ENCODE results near the gene TTC12.

Gene TTC12

DNA sequence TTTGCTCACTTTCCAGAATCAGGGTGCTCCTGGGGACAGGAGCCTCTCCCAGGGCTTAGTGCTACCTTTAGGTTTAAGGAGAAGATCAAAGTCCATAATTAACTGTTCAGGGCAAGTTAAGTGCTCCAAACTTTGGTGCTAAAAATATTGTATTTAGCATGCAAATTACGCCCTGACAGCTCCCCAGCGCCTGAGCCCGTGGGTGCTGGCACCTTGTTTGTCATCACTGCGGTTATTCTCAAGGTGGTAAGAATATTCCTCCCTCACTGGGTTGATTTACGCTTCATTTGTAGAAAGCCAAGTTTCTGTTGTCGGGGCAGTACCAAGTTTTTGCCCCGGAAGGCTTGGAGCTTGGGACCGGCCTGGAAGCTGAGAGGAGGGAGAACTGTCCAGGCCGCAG is 94.5 kb downstream of the TTC12 start:
- Histone ChIP-seq H3K27ac (ENCODE audit: poor library complexity, severe bottlenecking) (no peak overlapping the region), H3K4me3 (ENCODE audit: severe bottlenecking) (no peak overlapping the region), H3K27me3 (ENCODE audit: insufficient read depth, poor library complexity, severe bottlenecking) (no peaks in the 10 kb centered on the region), H3K9me3 (ENCODE audit: severe bottlenecking) (no peaks in the 10 kb centered on the region), H3K4me1 (ENCODE audit: insufficient read depth, poor library complexity, severe bottlenecking) (peaks cover 6% of the 10 kb centered on the region), H3K36me3 (ENCODE audit: low read depth) (no peaks in the 10 kb centered on the region)
- no peak for TF ChIP-seq CTCF (IDR thresholded peaks at IDR 0.05; ENCODE audit: poor library complexity, severe bottlenecking)
- ATAC-seq (ENCODE audit: low read depth) (no peak), DNase-seq (ENCODE audit: low spot score) (no peak)

DNA sequence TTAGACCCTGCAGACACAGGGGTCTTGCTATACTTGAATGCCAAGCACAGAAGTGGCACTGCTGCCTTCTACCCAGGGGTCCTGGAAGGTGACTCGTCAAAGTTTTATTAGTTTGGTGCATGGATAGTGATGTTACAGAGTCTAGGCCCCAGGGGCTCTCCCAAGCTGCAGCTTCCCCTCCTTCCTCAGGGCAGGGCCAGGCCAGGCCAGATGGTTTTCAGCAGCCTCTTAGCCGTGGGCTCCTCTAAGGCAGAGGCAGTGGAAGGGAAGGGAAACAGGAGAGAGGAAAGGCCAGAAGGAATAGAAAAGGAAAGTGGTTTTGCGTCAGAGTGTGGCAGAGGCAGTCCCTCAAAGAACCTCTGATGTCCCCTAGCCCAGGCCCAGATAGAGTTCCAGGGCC is 95.1 kb downstream of the TTC12 start:
- no peaks in the 10 kb centered on the region for H3K9me3 ChIP-seq (ENCODE audit: severe bottlenecking)
- H3K27ac ChIP-seq (ENCODE audit: poor library complexity, severe bottlenecking) = no peak overlapping the region
- no peak for ATAC-seq (ENCODE audit: low read depth)
- DNase-seq (ENCODE audit: low spot score) = no peak
- no peak for TF ChIP-seq CTCF (IDR thresholded peaks at IDR 0.05; ENCODE audit: poor library complexity, severe bottlenecking)
- H3K4me3 ChIP-seq (ENCODE audit: severe bottlenecking) = no peak overlapping the region
- H3K27me3 ChIP-seq (ENCODE audit: insufficient read depth, poor library complexity, severe bottlenecking) = no peaks in the 10 kb centered on the region
- H3K36me3 ChIP-seq (ENCODE audit: low read depth) = no peaks in the 10 kb centered on the region
- H3K4me1 ChIP-seq (ENCODE audit: insufficient read depth, poor library complexity, severe bottlenecking) = peaks cover 6% of the 10 kb centered on the region

DNA sequence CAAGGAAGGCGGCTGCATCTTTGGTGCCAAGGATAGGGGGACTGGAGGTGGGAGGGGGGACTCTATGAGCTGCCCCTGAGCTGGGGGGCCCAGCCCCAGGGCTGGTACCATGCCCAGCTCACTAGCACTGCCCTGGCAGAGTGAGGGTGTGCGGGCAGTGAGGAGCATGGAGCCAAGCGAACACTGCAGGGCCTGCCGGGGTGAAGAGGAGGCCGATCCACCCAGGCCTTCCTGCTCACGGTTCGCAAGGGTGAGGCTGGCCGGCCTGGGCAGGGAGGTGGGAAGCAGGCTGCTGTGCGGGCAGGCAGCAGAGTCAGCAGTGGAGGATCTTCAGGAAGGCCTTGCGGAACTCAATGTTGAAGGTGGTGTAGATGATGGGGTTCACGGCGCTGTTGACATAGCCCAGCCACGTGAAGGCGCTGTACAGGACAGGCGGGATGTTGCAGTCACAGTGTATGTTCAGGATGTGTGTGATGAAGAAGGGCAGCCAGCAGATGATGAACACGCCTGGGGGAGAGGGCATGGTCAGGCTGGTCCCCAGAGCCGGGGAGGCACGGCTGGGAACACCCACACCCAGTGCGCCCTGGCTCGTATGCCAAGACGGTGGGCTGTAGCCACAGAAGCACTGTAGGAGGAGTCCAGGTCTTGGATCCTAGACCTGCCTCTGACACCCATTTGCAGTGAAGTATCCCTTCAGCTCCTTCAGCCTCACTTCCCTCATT is 96.2 kb downstream of the TTC12 start:
- DNase-seq (ENCODE audit: low spot score) (no peak), ATAC-seq (ENCODE audit: low read depth) (no peak)
- TF ChIP-seq CTCF (IDR thresholded peaks at IDR 0.05; ENCODE audit: poor library complexity, severe bottlenecking) = no peak
- no peaks in the 10 kb centered on the region for H3K4me1 ChIP-seq (ENCODE audit: insufficient read depth, poor library complexity, severe bottlenecking)
- H3K36me3 ChIP-seq (ENCODE audit: low read depth) = no peaks in the 10 kb centered on the region
- no peak overlapping the region for H3K4me3 ChIP-seq (ENCODE audit: severe bottlenecking)
- H3K27ac ChIP-seq (ENCODE audit: poor library complexity, severe bottlenecking) = no peak overlapping the region
- H3K9me3 ChIP-seq (ENCODE audit: severe bottlenecking) = no peaks in the 10 kb centered on the region
- H3K27me3 ChIP-seq (ENCODE audit: insufficient read depth, poor library complexity, severe bottlenecking) = no peaks in the 10 kb centered on the region

GRCh38 chr11:113411536-113411935 is 97.2 kb downstream of the TTC12 start:
- Histone ChIP-seq H3K4me1 (ENCODE audit: insufficient read depth, poor library complexity, severe bottlenecking) (no peaks in the 10 kb centered on the region), H3K36me3 (ENCODE audit: low read depth) (no peaks in the 10 kb centered on the region), H3K27me3 (ENCODE audit: insufficient read depth, poor library complexity, severe bottlenecking) (no peaks in the 10 kb centered on the region), H3K4me3 (ENCODE audit: severe bottlenecking) (no peak overlapping the region), H3K9me3 (ENCODE audit: severe bottlenecking) (no peaks in the 10 kb centered on the region), H3K27ac (ENCODE audit: poor library complexity, severe bottlenecking) (no peak overlapping the region)
- DNase-seq (ENCODE audit: low spot score) = no peak
- ATAC-seq (ENCODE audit: low read depth) = no peak
- TF ChIP-seq CTCF (IDR thresholded peaks at IDR 0.05; ENCODE audit: poor library complexity, severe bottlenecking) = no peak

DNA sequence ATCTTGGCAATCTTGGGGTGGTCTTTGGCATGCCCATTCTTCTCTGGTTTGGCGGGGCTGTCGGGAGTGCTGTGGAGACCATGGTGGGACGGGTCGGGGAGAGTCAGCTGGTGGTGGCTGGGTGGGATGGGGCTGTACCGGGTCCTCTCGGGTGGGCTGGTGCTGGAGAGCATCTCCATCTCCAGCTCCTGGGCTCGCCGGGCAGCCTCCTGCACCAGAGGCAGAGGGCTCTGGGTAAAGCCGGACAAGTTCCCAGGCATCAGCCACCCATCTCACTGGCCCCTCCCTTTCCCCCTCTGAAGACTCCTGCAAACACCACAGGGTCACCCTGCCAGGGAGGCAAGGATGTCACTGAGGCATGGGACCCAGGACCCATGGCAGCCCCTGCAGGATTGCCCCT is 98.3 kb downstream of the TTC12 start:
- ATAC-seq (ENCODE audit: low read depth) (no peak), DNase-seq (ENCODE audit: low spot score) (no peak)
- Histone ChIP-seq H3K4me1 (ENCODE audit: insufficient read depth, poor library complexity, severe bottlenecking) (no peaks in the 10 kb centered on the region), H3K27ac (ENCODE audit: poor library complexity, severe bottlenecking) (no peak overlapping the region), H3K27me3 (ENCODE audit: insufficient read depth, poor library complexity, severe bottlenecking) (no peaks in the 10 kb centered on the region), H3K4me3 (ENCODE audit: severe bottlenecking) (no peak overlapping the region), H3K36me3 (ENCODE audit: low read depth) (no peaks in the 10 kb centered on the region), H3K9me3 (ENCODE audit: severe bottlenecking) (no peaks in the 10 kb centered on the region)
- no peak for TF ChIP-seq CTCF (IDR thresholded peaks at IDR 0.05; ENCODE audit: poor library complexity, severe bottlenecking)

Measured in RWPE2 (cell line).